GM10266 (cell line): ENCODE measurements around the gene FKBP1B.

Experiments
- DNase-seq: peaks from one replicate; pipeline ENCODE4 v3.0.0; 2012; ENCODE audit errors: extremely low spot score
- CTCF ChIP-seq: IDR thresholded peaks from 2 replicates; pipeline ENCODE4 v1.5.1; 2012; ENCODE audit warnings: mild to moderate bottlenecking, low read depth; ENCODE audit not compliant: control insufficient read depth, insufficient read depth; ENCODE audit errors: missing control alignments

The FKBP1B gene

GRCh38 chr2:24054366-24055010 lies 4.9 kb downstream of the FKBP1B start:
- DNase-seq = no peak
- no peak for TF ChIP-seq CTCF

- DNase-seq = no peak
- TF ChIP-seq CTCF = no peak
Measured at GRCh38 chr2:24055750-24056149, 6.2 kb downstream of the FKBP1B start.

- DNase-seq = no peak
- TF ChIP-seq CTCF = no peak
Measured at GRCh38 chr2:24058564-24059271, 9.2 kb downstream of the FKBP1B start.

- no peak for TF ChIP-seq CTCF
- no peak for DNase-seq
Measured at GRCh38 chr2:24065341-24065740, 15.8 kb downstream of the FKBP1B start.

GRCh38 chr2:24072259-24072658 lies 22.7 kb downstream of the FKBP1B start:
- no peak for DNase-seq
- TF ChIP-seq CTCF = no peak

GRCh38 chr2:24073816-24074215 lies 24.3 kb downstream of the FKBP1B start:
- no peak for TF ChIP-seq CTCF
- no peak for DNase-seq

GRCh38 chr2:24075259-24075658 lies 25.7 kb downstream of the FKBP1B start:
- TF ChIP-seq CTCF = no peak
- no peak for DNase-seq
